ENCODE data around the gene OPRD1.
A peak's percentile ranks its signal among the peaks of the same experiment; 100 is the strongest.
"Not testable (repeated sequence)": the region's sequence is repeated elsewhere in the genome, so short reads cannot be mapped to it uniquely, and the experiment has no call there.

The OPRD1 gene

DNA sequence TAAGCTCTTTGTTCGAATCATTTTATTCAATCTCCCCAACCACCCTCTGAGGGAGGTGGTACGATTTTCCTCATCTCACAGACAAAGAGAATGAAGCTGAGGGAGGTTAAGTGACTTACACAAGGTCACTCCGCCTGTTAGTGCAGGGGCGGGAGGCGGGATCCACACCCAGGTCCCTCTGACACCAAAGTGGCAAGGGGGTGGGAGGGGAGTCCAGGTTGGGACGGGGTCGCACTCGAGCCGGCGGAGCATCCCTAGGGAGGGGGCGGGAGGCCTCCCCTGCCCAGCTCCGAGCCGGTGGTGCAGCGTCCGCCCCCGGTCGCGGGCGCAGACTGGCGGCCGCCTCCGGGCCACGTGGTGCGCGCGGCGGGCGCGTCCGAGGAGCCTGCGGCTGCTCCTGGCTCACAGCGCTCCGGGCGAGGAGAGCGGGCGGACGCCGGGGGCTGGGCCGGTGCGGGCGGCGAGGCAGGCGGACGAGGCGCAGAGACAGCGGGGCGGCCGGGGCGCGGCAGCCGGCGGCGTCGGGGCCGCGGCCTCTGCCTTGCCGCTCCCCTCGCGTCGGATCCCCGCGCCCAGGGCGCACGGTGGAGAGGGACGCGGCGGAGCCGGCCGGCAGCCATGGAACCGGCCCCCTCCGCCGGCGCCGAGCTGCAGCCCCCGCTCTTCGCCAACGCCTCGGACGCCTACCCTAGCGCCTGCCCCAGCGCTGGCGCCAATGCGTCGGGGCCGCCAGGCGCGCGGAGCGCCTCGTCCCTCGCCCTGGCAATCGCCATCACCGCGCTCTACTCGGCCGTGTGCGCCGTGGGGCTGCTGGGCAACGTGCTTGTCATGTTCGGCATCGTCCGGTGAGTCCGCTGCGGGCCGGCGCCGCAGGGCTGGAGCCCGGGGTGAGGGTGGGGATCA, at the start of gene OPRD1:
Gene OPRD1 (plus strand): TSS at position 405 of the 903 bp plus-strand sequence. CDS start 214 bp downstream, at position 619.
- peak; percentile 47 for DNase-seq

DNA sequence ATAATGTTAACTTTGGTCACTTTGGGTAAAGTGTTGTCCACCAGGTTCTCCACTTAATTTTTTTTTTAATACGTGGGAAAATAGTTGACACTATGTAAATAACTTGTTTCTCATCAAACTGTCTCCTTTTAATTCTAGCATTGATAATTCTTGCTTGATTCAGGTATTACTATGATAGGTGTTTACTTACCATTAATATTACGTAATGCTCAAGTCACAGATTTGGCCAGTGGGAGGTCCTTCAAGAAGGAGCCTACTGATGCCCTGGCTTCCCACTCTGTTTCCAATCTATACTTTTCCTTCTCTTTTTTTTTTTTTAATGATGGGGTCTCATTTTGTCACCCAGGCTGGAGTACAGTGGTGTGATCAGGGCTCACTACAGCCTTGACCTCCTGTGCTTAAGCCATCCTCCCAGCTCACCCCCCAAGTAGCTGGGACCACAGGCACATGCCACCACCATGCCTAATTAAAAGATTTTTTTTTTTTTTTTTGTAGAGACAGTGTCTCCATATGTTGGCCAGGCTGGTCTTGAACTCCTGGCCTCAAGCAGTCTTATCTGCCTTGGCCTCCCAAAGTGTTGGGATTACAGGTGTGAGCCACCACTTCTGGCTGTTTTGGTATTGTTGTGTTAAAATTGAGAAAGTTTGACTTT, 45.3 kb upstream of the OPRD1 start:
- DNase-seq, result no peak

DNA sequence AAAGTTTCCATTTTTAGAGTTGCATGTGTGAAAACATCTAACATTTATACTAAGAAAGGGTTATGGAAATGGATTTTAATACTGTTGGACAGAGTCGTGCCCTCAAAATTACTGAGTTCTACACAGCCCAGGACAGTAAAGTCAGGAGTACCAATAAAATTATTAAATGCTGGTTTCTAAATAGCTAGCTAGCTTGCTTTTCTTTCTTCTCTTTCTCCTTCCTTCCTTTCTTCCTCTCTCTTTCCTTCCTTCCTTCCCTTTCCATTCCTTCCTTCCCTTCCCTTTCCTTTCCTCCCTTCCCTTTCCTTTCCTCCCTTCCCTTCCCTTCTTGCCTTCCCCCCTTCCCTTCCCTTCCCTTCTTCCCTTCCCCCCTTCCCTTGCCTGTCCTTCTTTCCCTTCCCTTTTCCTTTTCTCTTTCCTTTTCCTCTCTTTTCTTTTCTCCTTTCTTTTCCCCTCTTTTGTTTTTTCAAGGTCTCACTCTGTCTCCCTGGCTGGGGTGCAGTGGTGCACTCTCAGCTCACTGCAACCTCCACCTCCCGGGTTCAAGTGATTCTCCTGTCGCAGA, 41.3 kb upstream of the OPRD1 start:
- DNase-seq, result no peak

DNA sequence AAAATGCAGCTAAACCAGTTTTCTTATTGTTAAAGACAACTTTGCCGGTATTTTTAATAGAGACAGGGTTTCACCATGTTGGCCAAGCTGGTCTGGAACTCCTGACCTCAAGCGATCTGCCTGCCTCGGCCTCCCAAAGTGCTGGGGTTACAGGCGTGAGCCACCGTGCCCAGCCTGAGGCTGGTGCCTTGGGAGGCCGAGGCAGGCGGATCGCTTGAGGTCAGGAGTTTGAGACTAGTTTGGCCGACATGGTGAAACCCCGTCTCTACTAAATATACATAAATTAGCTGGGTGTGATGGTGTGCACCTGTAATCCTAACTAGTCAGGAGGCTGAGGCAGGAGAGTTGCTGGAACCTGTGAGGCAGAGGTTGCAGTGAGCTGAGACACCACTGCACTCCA, 40.0 kb upstream of the OPRD1 start:
- DNase-seq, result not testable (repeated sequence)

DNA sequence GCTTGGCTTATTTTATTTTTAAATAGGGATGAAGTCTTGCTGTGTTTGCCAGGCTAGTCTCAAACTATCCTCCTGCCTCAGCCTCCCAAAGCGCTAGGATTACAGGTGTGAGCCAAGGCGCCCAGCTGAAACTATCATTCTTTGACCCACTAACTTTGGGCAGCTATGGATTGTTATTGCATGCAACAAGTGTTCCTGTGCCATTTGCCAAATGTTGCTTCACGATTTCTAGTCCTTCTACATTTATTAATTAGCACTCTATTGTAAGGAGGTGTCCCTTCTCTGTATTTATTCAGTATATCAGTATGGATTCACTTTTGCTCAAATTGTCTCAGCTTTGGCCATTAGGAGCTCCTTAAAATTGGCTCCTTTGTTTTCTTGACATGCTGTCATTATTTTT, 38.9 kb upstream of the OPRD1 start:
- no peak for DNase-seq

DNA sequence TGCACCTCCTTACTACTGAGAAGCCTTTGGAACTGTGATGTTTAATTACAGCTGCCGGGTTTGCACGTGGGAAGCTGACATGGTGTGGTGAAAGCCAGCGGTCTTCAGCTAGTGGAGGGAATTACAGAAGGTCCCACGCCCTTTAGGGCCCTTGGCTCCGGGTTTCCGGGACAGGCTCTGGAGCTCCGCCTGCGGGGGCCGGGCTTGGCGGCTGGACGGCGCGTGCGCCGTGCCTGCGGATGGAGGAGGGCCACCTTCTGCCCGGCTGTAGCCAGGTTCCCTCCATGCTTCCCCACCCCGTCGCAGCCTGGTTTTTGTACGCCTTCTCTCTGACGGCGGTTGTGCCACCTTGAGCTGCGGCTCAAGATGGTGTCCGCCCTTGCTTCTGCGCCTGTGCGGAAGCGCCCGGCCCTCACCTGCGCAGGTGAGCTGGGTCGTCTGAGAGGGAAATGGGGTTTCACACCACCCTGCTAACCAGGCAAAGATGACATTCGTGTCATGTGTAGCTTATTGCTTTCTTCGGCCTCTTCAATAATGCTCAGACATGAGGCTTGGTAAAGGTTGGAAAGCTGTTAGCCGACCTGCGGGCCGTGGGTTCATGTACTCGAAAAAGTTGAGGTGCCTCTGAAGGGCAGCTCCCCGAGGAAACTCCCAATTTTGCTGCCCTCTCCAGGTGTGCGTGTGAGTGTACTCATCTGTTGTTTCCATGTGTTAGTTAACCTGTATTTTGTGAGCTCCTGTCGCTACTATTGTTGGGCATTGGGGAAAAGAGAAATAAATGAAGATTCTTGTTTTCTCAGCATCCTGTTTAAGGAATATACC, 36.6 kb upstream of the OPRD1 start:
- peak; percentile 46 for DNase-seq

DNA sequence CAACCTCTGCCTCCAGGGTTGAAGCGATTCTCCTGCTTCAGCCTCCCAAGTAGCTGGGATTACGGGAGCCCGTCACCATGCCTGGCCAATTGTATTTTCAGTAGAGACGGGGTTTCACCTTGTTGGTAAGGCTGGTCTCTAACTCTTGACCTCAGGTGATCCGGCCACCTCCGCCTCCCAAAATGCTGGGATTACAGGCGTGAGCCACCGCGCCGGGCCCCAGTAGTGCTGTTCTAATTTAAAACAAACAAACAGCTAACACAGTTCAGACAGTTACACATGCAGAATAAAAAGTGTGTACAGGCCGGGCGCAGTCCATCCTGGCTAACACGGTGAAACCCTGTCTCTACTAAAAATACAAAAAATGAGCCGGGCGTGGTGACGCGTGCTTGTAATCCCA, 35.6 kb upstream of the OPRD1 start:
- no peak for DNase-seq

DNA sequence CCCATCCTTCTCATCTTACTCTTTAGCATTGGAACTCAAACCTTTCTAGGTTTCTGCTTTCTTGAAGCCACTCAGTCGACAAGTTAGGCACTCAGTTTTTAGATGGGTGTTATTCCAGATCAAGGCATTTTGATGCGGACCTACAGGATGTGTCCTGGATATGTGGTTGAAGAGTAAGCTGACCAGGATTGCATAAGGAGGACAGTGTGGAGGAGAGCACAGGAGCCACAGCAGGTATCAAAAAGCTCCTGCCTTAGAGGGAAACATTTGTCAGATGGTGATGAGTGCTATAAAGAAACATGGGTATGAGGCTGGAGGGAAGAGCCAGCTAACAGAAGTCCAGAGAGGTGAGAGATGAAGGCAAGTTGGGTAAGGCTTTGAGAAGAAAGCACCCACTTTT, 33.9 kb upstream of the OPRD1 start:
- no peak for DNase-seq

DNA sequence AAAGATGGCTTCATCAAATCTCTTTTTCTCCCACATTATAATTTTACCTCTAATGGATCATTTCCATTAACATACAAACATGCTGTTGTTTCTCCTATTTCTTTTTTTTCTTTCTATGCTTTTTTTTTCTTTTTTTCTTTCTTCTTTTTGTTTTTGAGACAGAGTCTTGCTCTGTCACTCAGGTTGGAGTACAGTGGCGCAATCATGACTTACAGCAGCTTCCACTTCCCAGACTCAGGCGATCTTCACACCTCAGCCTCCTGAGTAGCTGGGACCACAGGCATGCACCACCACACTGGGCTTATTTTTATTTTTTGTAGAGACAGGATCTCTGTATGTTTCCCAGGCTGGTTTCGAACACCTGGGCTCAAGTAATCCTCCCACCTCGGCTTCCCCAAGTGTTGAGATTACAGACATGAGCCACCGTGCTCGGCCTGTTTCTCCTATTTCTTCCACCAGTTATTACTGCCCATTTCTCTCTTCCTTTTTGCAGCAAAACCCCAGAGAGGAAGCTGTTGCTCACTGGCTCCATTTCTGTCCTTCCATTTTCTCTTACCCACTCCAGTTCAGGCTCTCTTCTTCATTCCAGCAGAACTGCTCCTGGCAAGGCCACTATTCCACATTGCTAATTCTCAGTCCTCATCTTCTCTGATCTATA, 32.1 kb upstream of the OPRD1 start:
- DNase-seq, result no peak

DNA sequence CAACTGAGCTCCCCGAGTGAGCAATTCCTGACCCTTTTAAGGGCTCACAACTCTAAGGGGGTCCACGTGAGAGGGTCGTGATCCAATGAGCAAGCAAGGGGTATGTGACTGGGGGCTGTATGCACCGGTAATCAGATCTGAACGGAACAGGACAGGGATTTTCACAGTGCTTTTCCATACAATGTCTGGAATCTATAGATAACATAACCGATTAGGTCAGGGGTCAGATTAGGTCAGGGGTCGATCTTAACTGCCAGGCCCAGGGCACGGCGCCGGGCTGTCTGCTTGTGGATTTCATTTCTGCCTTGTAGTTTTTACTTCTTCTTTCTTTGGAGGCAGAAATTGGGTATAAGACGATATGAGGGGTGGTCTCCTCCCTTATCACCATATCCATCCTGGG, 30.7 kb upstream of the OPRD1 start:
- DNase-seq, result no peak

DNA sequence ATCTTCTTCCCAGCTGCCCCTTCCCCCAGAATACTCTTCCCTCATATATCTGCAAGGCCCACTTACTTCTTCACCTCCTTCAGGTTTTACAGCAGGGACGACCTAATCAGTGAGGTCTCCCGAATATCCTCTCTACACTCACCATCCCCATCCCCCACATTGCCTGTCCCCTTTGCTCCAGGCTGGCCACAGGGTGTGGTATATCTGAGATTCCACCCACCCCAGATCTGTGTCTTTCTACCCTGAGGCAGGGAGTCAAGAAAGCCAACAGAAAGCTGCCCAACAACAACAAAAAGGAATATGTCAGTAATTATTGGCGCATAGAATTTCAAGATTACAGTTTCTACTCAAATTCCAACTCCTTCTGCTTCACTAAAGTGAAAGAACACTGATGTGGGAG, 30.0 kb upstream of the OPRD1 start:
- DNase-seq, result no peak

DNA sequence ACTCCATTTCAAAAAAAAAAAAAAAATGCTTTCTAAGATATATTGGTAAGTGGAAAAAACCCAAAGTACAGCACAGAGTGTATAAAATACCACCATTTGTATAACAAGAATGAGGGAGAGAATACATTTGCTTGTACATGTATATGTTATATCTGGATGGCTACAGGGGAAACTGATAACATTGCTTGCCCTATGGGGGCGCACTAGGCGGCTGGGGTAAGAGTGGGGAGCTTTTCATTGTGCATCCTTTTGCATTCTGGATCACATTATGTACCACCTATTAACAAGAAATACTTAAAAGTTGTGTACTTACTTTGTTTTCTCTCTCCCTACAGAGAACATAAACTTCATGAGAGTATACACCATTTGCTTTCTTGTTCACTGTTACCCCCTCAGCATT, 28.6 kb upstream of the OPRD1 start:
- no peak for DNase-seq

DNA sequence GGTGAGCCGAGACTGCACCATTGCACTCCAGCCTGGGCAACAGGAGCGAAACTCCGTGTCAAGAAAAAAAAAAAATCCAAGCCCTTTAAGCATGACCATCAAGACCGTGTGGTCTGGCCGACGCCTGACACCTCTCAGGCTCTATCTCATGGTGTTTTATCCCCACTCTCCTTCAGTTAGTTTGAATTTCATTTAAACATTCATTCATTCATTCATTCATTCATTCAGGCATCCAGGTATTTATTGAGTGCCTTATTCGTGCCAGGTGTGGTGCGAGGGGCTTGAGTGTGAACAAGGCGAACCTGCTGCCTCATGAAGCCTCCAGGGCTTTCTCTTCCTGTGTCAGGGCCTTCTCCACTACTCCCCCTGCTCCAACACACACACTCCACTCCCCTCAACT, 22.6 kb upstream of the OPRD1 start:
- DNase-seq, result no peak

DNA sequence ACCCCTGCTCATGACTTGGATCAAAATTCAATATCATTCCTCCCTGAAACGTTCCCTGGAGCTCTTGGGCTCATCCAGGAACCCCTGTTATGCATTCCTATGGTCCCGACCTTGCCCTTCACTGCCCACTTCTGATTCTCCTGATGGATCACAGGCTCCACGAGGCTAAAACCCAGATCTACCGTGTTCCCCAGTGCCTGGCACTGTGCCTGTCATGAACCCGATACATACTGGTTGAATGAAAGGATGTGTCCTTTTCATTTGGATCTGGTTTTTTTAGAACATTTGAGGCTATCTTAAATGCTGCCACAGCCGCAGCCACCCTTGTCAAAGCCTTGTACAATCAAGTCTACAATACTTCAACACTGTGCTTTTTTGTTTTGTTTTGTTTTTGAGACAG, 22.2 kb upstream of the OPRD1 start:
- DNase-seq, result no peak

DNA sequence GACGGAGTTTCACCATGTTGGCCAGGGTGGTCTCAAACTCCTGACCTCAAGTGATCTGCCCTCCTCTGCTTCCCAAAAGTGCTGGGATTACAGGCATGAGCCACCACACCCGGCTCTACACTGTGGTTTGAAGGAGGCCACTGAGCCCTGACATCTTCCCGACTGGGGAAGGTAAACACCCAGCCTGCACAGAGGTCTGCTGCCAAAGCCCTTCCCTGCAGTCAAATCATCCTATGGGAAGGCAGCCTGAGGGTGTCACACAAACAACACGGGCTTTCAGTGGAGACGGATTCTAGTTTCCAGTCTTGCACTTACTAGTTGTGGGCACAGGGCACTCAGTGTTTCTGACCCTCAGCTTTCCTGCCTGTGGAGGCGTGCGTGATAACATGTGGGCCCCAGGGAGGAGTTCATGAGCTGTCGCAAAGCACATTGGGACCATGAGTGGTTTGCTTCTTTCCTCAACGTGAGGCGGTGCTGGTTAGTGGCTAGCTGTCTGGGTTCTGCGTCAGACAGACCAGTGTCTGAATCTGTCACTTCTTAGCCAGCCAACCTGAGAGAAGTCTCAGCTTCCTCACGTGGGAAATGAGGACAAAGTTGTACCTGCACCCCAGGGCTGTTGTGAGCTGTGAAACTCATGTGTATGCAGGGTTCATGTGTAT, 21.5 kb upstream of the OPRD1 start:
- no peak for DNase-seq

DNA sequence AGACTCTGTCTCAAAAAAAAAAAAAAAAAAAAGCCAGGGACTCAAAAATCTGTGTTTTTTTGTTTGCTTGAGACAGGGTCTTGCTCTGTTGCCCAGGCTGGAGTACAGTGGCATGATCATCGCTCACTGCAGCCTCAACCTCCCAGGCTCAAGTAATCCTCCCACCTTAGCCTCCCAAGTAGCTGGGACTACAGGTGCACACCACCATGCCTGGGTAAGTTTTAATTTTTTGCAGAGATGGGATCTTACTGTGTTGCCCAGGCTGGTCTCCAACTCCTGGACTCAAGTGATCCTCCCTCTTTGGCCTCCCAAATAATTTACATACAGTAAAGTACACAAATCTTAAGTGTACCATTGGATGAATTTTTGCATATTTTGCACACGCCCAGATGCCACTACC, 20.0 kb upstream of the OPRD1 start:
- DNase-seq, result not testable (repeated sequence)

DNA sequence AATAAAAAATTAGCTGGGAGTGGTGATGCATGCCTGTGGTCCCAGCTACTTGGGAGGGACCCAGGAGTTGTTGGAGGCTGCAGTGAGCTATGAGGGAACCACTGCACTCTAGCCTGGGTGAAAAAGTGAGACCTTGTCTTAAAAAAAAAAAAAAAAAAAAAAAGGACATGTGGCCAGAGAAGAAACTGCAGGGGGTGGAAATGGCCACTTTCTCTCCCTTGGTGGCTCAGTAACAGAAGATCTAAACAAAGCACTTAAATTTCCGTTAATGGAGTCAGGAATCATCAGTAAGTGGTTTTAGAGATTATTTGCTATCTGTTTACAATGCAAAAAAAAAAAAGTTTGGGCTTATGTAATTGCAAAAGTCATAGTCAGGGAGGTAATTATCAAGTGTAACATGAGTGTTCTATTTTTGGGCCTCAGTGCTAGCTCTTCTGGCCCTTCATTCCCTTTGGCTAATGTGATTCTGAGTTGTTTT, 19.3 kb upstream of the OPRD1 start:
- no peak for DNase-seq

DNA sequence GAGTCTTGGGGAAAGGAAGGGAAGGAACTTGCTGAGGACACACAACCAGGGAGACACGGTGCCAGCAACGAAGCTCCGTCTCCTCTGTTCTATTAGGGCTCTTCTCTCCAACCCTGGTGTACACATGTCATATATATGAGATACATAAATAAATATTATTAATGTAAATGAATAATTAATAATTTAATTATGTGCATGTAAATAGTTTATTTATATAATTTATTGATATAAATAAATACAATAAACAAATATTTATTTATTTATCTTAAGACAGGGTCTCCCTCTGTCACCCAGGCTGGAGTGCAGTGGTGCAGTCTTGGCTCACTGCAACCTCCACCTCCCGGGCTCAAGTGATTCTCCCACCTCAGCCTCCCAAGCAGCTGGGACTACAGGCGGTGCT, 17.4 kb upstream of the OPRD1 start:
- not testable (repeated sequence) for DNase-seq

DNA sequence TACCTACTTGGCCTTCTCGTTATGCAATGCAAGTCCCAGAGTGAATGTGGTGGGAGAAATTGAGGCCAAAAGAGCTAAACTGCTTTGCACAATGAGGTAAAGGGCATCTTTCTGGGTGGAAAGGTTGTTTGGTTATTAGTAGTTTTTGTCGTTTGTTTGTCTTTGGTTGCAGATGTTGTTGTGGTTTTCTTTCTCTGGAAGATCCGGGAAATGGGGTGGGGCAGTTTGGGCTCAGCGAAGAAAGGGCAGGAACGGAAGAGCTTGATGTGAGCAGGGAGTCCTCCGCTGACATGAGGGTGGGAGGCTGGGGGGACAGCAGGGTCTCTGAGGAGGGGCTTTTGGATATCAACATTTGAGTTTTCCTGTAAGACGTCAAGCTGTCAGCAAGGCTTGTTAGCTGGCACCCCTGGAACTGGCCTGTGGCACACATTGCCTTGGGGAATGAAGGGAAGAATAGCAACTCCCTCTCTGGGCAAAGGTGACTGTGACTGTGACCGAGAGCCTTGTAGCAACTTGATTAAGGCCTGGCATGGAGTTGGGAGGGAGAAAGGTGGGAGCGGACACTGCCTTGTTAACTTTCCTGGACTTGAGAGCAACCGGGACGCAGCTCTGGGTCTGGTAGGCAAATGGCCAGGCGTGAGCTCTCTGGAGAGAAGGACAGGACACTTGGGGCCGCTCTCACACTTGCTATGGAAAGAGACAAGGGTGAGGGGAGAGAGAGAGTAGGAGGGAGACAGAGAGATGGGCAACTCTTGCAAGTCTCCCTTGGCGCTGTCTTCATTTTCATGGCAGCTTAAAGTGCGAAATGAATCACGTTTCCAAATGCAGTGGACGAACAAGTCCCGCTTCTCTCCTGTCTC, 15.4 kb upstream of the OPRD1 start:
- DNase-seq, result peak; percentile 17

DNA sequence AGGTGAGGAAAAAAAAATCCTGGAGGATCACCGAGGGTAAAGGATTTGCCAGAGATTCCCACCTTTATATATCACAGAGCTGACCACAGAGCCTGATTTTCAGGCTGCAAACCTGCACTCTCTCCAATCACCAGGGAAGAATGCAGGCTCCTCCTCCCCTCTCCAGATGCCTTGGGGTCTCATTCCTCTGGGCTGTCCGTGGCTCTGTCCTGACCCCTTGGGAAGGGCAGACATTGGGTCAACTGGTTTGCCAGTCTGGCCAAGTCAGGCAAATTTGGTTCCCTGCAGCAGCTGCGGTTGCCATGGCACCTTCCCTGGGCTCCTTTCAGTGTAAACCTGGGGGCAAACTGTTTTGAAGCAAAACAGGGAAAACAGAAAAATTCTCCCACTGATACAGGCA, 11.6 kb upstream of the OPRD1 start:
- no peak for DNase-seq

DNA sequence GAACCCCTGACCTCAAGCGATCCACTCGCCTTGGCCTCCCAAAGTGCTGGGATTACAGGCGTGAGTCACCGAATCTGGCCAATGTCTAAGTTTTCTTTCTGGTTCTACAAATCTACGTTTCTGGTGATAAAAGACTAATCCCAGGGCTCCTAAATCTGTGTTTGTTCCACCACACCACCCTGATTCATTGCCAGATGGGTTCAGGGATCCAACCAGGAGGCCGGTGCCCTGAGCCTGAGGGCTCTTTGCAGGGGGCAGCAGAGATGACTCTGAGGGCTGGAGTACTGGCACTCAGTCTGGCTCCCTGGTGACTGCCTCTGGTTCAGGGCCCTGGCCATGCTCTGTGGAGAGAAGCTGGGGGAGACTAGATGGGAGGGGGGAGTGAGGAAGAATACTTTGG, 10.5 kb upstream of the OPRD1 start:
- DNase-seq, result no peak
